PFSK-1 (cell line): ENCODE data around the gene THEMIS.

Source experiments
- FOXP2 ChIP-seq: optimal IDR thresholded peaks from 2 replicates; pipeline ENCODE3; 2011; ENCODE audit warnings: borderline replicate concordance, control low read depth, inconsistent platforms; ENCODE audit not compliant: insufficient read depth; ENCODE audit errors: extremely low read length, extremely low read depth
- POLR2AphosphoS5 ChIP-seq: IDR thresholded peaks from 2 replicates; pipeline ENCODE4 v1.6.1; 2012; ENCODE audit warnings: low read depth, mild to moderate bottlenecking, control low read depth, low read length, moderate library complexity
- REST ChIP-seq, 2 experiments: IDR thresholded peaks; 2 replicates each; pipeline versions ENCODE4 v1.6.1 to v1.8.0; 2011 to 2012; ENCODE audit warnings: low read depth in 2 of 2, low read length in 2 of 2, control low read depth in 1 of 2, inconsistent platforms in 1 of 2, mild to moderate bottlenecking in 1 of 2, moderate library complexity in 1 of 2; ENCODE audit not compliant: insufficient read depth in 1 of 2
- SIN3A ChIP-seq: IDR thresholded peaks from 2 replicates; pipeline ENCODE4 v1.6.1; 2012; ENCODE audit warnings: mild to moderate bottlenecking, low read length, moderate library complexity, borderline replicate concordance; ENCODE audit not compliant: insufficient read depth
- TAF1 ChIP-seq: IDR thresholded peaks from 2 replicates; pipeline ENCODE4 v1.6.1; 2012; ENCODE audit warnings: low read length, control low read depth, borderline replicate concordance; ENCODE audit not compliant: insufficient read depth

GRCh38 chr6:127718694-127719093 is 182.2 kb downstream of the THEMIS start:
- no peak for TF ChIP-seq FOXP2
- TF ChIP-seq SIN3A: no peak
- TF ChIP-seq TAF1: no peak
- no peak for TF ChIP-seq REST (IDR thresholded peaks at IDR 0.05; ENCODE audit: insufficient read depth in 1 of 2, low read depth in 2 of 2, low read length in 2 of 2)
- no peak for TF ChIP-seq POLR2AphosphoS5
